GM18526 (cell line): ENCODE data around the gene CHST12.

Source experiments
- POLR2A ChIP-seq: IDR thresholded peaks from 3 replicates; pipeline ENCODE4 v1.6.1; 2011; ENCODE audit not compliant: insufficient read length; ENCODE audit errors: extremely low read depth

Gene CHST12

GRCh38 chr7:2476298-2476697, 72.9 kb downstream of the CHST12 start, which contains the start of gene GRIFIN:
GRIFIN (minus strand) TSS chr7:2476398; CDS start chr7:2476383, 15 bp downstream.
- no peak for TF ChIP-seq POLR2A

- TF ChIP-seq POLR2A = no peak
Measured at GRCh38 chr7:2476776-2477446, 73.5 kb downstream of the CHST12 start.

GRCh38 chr7:2477447-2478398, 74.3 kb downstream of the CHST12 start:
- no peak for TF ChIP-seq POLR2A

- no peak for TF ChIP-seq POLR2A
Measured at GRCh38 chr7:2478399-2478785, 75.0 kb downstream of the CHST12 start.

- no peak for TF ChIP-seq POLR2A
Measured at GRCh38 chr7:2478800-2479199, 75.4 kb downstream of the CHST12 start.

GRCh38 chr7:2479276-2480069, 76.1 kb downstream of the CHST12 start:
- no peak for TF ChIP-seq POLR2A

GRCh38 chr7:2480070-2480408, 76.6 kb downstream of the CHST12 start:
- TF ChIP-seq POLR2A = no peak

- no peak for TF ChIP-seq POLR2A
Measured at GRCh38 chr7:2481195-2481594, 77.8 kb downstream of the CHST12 start.

GRCh38 chr7:2482725-2483451, 79.5 kb downstream of the CHST12 start:
- TF ChIP-seq POLR2A = no peak

GRCh38 chr7:2483494-2483893, 80.1 kb downstream of the CHST12 start:
- no peak for TF ChIP-seq POLR2A

- TF ChIP-seq POLR2A = no peak
Measured at GRCh38 chr7:2484868-2485267, 81.5 kb downstream of the CHST12 start.

- TF ChIP-seq POLR2A = no peak
Measured at GRCh38 chr7:2487586-2488271, 84.3 kb downstream of the CHST12 start.

- no peak for TF ChIP-seq POLR2A
Measured at GRCh38 chr7:2488272-2488645, 84.8 kb downstream of the CHST12 start.

GRCh38 chr7:2488681-2489080, 85.3 kb downstream of the CHST12 start:
- TF ChIP-seq POLR2A = no peak
